ENCODE data around the gene METTL21A.

METTL21A gene

DNA sequence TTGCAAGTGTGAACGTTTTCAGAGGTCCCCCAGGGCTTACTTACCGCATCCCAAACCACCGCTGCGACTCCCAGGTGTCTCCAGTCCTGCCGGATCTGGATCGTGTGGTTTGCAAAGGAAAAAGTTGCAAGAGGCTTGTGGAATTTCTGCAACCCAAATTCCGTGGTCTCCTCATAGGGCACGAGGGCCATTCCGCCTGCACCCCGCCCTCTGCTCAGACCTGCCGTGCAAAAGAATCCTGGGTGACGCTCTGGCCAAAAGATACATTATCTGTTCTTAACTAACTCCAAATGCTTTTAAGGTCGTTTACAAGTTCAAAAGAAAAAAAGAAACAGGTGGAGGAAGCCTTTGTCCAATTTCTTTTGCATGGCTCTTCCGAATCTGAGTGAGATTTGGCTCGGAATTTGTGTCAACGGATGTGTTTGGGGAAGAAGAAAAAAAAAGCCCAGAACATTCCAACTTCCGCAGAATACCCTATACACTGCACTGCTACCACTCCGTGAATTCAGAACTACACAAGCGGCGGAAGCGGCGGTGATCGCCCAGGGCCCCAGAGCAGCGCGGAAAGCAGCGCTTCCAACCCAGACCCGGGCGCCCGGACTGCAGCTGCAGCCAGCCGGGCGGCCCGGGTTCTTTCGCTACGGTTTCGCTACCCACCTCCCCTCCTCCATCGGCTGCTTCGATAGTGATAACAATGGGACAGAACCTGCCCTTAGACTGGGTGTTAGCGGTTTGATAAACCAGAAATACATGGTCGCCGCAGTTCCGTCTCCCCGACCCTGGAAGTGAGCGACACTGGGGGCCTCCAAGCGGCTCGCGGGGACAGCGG lies 795 bp downstream of the METTL21A start:
- DNase-seq (ENCODE audit: low read depth in 3 of 3): peak; percentile 26 to 67 (median 43)

DNA sequence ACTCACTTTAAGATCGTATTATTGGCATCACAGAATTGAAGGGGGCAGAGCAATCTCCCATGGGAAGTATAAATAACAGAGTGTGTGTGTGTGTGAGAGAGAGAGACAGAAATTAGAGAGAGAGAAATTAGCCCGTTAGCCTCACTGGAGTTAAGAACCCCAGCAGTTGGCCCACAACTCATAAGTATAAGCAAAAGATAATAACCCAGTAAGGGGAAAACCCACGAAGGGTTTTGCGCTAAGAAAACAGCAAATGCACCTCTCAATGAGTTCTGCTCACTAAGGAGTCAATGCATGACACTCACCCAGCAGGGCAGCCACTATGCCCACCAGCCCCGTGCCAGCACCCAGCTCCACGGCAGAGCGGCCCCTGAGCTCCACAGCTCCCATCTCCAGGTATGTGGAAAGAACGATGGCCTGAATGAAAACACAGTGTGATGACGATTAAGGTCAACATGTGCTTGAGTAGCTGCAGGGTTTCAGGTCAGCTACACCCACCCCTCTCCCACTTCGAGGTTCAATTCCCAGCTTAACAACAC lies 3.6 kb downstream of the METTL21A start:
- DNase-seq (ENCODE audit: low read depth in 3 of 3): no peak

DNA sequence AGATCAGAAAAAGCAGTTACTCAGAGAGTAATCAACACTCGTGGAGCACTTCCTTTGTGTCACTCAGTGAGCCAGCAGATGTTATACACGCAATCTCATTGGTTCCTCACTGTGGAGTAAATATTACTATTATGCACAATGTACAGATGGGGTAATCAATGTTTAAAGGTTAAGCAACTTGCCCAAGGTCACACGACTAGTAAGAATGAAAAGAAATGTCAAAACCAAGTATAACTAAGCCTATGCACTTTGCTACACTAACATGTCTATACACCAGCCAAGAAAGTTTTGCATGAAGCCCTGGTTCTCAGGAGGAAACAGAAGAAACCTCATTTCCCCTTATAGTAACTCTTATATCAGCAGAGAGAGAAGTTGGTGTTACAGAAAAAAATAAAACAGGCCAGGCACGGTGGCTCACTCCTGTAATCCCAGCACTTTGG lies 5.4 kb downstream of the METTL21A start:
- no peak for DNase-seq (ENCODE audit: low read depth in 3 of 3)

DNA sequence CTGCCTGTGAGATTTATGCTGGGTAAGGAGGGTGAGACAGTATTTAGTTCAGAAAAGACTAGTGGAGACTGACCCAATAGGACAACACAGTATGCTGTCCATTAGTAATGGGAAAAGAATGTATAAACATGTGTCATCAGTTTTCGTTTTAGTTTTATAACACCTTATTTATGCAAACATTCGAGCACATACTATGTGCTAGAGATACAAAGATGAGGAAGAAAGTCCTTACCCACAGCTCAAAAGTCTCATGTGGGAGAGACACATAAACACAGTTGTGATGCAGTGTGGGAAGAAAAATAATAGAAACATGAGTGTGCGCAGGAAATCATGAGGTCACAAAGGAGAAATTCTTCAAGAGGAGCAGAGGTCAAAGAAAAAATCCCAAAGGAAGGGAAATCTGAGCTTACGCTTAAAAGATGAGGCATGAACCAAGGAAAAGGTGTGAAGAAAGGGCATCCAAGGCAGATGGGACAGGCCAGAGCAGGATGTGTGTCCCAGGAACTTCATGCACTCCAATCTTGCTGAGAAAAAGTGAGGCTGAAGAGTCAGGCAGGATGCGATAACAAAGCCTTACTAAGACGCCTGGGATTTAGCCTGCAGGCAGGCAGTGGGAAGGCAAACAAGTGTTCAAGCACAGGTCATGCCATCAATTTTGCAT lies 8.1 kb downstream of the METTL21A start:
- no peak for DNase-seq (ENCODE audit: low read depth in 3 of 3)

DNA sequence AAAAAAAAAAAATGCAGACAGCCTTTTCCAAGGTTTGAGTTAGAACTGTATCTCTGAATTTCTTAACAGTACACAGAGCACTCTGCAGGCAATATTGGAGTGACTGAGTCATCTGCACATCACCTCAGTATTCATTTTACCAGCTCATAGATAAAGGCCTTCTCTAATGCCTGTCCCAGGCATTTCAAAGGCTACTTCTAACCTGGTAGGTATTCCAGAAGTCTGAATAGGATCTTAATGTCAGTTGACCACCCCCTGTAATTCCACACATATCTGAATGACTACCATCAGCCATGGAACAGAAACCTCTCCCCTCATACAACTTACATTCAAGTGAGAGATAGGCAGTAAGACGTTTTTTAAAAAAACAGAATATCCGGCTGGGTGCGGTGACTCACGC lies 9.0 kb downstream of the METTL21A start:
- DNase-seq (ENCODE audit: low read depth in 3 of 3): no peak

DNA sequence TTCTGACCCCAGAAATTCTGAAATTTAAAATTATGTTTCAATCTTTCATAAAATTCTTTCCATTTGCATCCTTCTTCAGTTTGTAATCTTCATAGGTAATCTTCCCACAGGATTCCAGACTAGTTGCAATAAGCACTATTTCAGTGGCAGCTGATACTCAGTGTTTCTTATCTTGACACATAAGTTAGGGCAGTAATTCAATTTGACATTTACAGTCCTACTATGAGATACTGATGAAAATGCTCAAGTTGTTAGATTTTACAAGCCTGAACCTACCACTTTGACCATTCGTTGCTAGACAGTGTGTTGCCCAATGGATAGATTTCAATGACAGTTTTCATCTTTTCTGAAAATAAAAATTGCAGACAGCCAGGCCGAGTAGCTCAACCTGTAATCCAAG lies 10.4 kb downstream of the METTL21A start:
- no peak for DNase-seq (ENCODE audit: low read depth in 3 of 3)

DNA sequence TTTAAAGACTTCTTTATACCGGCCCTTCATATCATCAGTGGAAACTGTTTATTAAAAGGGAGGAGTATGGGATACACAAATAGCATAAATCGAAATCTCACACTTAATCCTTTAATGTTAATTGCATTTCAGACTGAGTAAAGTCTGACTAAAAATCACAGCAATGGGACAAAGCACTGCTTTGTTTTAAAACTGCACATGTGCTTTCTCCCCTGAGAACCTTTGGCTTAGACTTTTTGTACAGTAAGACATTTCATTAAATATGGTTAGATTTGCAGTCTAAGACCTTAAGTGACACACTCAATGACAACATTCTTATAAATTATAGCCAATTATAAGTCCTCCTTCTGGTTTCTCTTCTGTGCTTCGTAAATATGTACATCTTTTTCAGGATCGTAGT lies 12.5 kb downstream of the METTL21A start:
- no peak for DNase-seq (ENCODE audit: low read depth in 3 of 3)

DNA sequence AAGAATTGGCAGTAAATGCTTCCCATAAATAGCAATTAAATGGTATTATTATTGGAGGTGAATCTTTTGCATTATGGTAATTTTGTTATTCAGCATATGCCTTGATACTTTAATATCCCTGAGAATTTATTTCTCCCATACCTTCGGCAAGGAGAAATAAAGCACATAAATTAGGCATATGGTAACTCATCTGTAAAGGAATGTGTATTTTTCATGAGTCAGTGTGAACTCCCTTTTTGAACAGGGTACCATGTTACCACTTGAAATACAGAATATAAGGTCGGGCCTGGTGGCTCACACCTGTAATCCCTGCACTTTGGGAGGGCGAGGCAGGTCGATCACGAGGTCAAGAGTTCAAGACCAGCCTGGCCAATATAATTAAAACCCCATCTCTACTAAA lies 18.4 kb downstream of the METTL21A start:
- DNase-seq (ENCODE audit: low read depth in 3 of 3): no peak

DNA sequence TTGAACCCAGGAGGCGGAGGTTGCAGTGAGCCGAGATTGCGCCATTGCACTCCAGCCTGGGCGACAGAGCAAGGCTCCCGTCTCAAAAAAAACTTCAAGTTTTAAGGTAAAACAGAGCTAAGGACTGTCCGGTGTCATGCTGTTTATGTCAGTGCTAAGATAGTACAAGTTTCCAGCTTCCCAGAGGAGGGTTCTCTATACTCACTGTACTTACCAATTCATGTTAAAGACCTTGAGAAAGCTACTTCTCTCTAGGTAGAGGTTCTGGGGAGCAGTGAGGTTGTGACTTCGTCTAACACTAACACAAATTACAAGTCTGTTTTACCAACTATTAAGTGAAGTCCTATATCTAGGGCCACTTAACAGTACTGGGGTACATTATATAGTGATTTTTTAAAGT lies 18.8 kb downstream of the METTL21A start:
- DNase-seq (ENCODE audit: low read depth in 3 of 3): no peak

DNA sequence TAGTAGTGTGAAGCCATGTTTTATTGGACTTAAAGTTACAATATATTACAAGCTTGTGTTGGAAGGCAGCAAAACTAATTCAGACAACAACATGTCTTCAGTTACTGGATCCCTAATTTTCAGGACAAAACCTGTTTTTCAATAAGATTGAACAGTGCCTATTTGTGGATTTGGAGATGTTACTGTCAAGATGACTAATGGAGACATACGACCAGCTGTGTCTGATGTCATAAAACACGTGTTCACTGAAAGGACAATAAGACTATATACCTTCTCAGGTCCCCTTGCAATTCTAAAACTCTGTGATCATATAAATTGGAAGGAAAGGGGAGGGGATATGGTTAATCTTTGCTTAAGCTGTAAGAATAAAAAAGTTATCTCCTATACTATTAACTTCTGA lies 21.7 kb downstream of the METTL21A start:
- no peak for DNase-seq (ENCODE audit: low read depth in 3 of 3)

DNA sequence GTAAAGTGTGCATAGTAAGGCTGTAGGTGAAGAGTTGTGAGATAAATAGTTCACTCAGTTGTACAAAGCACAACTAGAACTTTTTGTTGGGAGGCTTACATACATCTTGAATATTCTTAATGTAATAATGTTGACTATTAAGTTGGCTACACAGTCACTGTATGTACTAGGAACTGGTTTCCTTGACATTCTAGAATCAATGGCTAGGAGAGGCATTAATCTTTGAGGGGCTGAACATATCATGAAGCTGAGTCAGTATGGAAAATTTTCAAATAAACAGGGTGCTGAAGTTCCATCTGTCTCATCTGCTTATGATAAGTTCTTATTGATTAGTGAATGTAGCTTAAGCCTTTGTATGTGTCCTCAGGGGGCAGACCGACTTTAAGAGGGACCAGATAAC lies 23.4 kb downstream of the METTL21A start:
- no peak for DNase-seq (ENCODE audit: low read depth in 3 of 3)

DNA sequence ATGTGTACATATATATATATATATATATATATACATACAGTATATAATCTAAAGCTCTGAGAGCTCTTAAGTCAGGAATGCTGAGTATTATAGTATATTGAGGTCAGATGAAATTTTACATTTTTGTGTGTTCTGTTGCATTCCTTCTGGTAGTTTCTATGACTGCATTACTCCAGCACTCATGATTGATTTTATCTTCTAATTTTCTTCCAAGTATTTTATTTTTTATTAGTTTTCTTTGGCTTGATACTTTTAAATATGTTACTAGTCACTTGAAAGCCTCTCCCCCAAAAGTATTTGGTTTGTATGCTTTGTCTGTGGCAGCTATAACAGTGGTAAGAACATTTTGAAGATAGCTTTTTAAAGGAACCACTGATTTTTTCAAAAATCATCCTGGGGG lies 25.0 kb downstream of the METTL21A start:
- DNase-seq (ENCODE audit: low read depth in 3 of 3): no peak

DNA sequence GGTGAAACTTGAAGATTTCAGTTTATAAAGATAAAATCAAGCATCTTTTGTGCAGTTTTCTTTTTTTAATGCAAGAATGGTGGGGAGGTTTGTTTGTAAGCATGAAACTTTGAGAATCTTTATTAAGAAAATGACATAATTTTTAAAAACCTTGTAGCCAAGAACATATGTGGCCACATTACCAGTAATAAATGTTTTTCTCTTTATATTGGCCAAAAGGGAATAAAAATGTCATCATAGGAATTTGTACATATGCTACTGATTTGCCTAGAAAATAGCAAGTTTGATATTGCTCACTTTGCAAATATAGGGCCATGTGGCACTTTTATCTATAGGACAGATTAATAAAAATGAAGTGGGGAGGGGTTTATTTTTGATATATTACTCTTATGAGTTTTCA lies 25.6 kb downstream of the METTL21A start:
- DNase-seq (ENCODE audit: low read depth in 3 of 3): no peak

DNA sequence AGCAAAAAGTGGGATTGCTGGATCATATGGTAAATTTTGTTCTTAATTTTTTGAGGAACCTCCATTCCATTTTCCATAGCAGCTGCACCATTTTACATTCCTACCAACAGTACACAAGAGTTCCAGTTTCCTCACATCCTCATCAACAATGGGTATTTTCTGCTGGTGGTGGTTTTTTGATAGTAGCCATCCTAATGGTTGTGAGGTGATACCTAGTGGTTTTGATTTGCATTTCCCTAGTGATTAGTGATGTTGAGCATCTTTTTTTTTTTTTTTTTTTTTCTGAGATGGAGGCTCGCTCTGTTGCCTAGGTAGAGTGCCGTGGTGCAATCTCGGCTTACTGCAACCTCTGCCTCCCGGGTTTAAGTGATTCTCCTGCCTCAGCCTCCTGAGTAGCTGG lies 30.5 kb downstream of the METTL21A start:
- DNase-seq (ENCODE audit: low read depth in 3 of 3): no peak

DNA sequence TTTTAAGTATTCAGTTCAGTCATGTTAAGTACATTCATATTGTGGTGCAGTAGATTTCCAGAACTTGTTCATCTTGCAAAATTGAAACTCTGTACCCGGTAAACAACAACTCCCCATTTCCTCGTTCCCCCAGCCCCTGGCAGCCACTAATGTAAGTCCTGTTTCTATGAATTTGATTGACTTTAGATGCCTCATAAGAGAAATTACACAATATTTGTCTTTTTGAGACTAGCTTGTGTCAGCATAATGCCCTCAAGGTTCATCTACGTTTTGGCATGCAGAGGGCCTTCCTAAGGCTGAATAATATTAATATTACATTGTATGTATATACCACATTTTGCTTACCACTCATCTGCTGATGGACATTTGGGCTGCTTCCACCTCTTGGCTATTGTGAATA lies 30.9 kb downstream of the METTL21A start:
- DNase-seq (ENCODE audit: low read depth in 3 of 3): no peak

DNA sequence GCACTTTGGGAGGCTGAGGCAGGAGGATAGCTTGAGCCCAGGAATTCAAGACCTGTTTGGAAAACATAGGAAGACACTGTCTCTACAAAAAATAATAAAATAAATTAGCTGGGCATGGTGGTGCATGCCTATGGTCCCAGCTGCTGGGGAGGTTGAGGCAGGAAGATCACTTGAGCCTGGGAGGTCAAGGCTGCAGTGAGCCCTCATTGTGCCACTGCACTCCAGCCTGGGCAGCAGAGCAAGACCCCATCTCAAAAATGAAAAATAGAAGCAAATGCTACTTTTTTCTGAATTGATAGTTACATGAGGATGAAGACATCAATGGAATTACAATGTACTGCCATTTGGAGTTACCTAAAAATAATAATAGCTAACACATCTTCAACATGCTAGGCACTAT lies 31.9 kb downstream of the METTL21A start:
- DNase-seq (ENCODE audit: low read depth in 3 of 3): no peak

DNA sequence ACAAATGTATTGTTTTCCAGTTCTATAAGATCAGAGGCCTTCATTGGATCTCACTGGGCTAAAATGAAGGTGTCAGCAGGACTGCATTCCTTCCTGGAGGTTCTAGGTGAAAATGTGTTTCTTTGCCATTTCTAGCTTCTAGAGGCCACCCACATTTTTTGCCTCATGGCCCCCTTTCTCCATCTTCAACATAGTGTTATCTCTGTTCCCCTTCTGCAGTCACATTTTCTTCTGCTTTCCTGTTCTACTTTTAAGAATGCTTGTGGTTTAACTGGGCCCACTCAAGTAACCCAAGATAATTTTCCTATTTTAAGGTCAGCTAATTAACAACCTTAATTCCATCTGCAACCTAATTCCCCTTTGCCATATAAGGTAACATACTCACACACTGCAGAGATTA lies 36.1 kb downstream of the METTL21A start:
- DNase-seq (ENCODE audit: low read depth in 3 of 3): no peak

DNA sequence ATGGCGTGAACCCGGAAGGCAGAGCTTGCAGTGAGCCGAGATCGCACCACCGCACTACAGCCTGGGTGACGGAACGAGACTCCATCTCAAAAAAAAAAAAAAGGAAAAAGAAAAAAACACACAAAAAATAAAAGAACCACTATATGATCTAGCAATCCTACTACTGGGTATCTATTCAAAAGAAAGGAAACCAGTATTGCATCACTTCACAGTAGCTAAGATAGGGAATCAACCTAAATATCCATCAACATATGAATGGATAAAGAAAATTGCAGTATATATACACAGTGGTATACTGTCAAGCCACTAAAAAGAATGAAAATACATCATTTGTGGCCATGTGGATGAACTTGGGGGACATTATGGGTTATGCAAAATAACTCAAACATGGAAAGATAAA lies 37.9 kb downstream of the METTL21A start:
- DNase-seq (ENCODE audit: low read depth in 3 of 3): no peak

DNA sequence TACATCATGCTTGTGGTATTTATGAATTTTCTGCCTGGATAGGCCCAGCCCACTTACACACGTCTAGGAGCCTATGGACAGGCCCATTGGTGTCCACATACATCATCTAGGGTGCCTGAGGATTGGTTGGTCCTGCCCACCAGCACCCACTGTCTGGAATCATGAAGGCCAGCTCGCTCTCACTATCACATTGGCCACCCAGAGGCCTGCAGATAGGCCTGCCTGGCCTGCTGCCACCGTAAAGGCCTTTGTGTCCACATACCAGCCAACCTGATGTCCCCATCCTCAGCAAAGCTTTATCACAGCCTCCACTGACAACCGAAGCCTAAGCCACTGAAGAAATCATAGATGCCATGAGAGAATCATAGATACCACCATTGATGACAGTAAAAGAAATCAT lies 40.2 kb downstream of the METTL21A start:
- no peak for DNase-seq (ENCODE audit: low read depth in 3 of 3)

DNA sequence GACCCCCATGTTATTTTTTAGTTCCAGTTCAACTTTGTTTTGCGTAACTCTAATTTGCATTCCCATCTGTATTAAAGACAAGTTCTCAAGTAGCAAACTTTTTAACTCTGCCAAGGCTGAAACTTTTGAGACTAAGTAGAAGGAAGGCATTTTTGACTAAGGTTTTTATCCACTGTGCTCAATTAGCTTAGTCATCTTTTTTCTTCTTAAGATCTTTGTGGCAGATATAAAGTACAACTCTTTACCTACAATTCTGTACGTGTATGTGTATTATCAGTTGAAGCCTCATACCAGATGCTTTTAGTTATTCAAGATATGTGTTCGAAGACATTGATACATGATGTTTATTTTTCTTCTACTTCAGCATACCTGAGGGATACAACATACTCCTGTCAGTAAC lies 53.8 kb downstream of the METTL21A start:
- DNase-seq (ENCODE audit: low read depth in 3 of 3): no peak

DNA sequence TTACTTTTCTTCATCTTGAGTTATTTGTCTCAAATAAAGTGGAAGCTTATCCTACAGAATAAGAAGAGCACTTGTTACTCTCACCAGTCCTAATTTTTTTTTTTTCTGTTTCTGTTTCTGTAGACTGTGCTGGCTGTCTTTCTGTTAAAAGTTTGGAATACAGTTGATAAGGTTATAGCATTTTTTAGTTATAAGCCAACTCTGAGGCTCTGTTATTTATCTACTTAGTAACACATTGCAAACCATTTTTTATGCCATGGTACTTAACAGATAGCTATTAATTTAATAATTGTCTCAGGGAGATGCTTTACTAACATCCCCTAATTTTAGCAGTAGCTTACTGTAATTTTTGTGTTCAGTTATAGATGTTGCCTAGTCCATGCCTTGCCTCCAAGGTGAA lies 57.5 kb downstream of the METTL21A start:
- no peak for DNase-seq (ENCODE audit: low read depth in 3 of 3)

DNA sequence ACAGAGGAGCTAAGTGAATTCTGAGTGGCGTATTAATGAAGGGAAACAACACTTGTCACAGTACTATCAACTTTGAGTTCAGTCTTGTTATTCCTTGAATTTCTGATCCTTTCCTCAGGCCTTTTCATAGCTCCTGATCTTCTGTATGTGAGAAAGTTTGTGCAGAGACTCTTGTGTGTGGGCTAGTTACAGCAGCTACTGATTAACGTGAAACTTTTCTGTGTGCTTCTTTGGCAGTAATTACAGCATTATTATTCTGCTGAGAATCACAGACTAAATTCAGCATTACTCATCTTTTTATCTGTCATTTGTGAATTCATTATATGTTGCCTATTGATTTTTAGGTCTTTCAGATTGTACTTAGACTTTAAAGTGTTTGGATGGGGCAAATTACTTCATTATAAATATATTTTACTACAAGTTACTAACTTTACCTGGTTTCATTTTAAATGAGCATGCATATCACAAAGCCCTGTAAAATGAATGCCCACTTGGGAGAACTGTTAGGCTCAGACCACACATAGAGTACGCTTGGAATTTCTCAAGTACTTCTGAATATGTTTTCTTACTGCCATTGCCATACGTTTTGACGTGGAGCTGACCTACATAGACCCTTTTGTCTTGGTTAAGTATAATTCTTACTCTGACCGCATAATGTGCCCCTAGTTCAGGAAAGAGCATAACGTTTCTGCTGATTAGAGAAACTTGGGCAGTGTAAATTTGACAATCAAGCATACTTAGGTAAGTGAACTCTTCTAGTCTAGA lies 59.3 kb downstream of the METTL21A start:
- DNase-seq (ENCODE audit: low read depth in 3 of 3): no peak
